Astrocyte (in vitro differentiated cells and primary cell): ENCODE data around the gene TSSK3. TPM values are rescaled to one million over a fixed set of nuclear protein-coding genes. Genes with fewer than 3 reads are reported as not detected.
A peak's percentile ranks its signal among the peaks of the same experiment; 100 is the strongest.
"Not testable (repeated sequence)": the region's sequence is repeated elsewhere in the genome, so short reads cannot be mapped to it uniquely, and the experiment has no call there.

Experiments
- DNase-seq: peaks from one replicate; pipeline ENCODE4 v3.0.0-alpha.2; 2010; ENCODE audit warnings: low read depth
- FAIRE-seq: peaks from 2 replicates; lab custom pipeline; 2011; peaks lifted over from hg19 to GRCh38; lab: Jason Lieb, UNC
- H2AFZ ChIP-seq: 2 replicates; pipeline ENCODE4 v1.6.0; 2012; ENCODE audit warnings: low read depth, low read length, inconsistent platforms
- H3K27ac ChIP-seq: 2 replicates; pipeline ENCODE4 v1.5.1; 2011; ENCODE audit warnings: low read depth, low read length, inconsistent platforms
- H3K27me3 ChIP-seq: 2 replicates; pipeline ENCODE4 v1.6.0; 2011; ENCODE audit warnings: low read length, inconsistent platforms; ENCODE audit not compliant: insufficient read depth
- H3K36me3 ChIP-seq: 2 replicates; pipeline ENCODE4 v1.5.1; 2011; ENCODE audit warnings: low read length, inconsistent platforms; ENCODE audit not compliant: insufficient read depth
- H3K4me1 ChIP-seq: 2 replicates; pipeline ENCODE4 v1.5.1; 2011; ENCODE audit warnings: low read length, inconsistent platforms; ENCODE audit not compliant: insufficient read depth
- H3K4me2 ChIP-seq: 2 replicates; pipeline ENCODE4 v1.6.0; 2012; ENCODE audit warnings: low read length, inconsistent platforms
- H3K4me3 ChIP-seq: 2 replicates; pipeline ENCODE4 v1.5.1; 2011; ENCODE audit warnings: low read depth, mild to moderate bottlenecking, low read length, inconsistent platforms; ENCODE audit not compliant: insufficient read depth
- H3K79me2 ChIP-seq: 2 replicates; pipeline ENCODE4 v1.6.0; 2012; ENCODE audit warnings: mild to moderate bottlenecking, low read length, inconsistent platforms; ENCODE audit not compliant: insufficient read depth
- H3K9ac ChIP-seq: 2 replicates; pipeline ENCODE4 v1.6.0; 2012; ENCODE audit warnings: mild to moderate bottlenecking, low read length, inconsistent platforms
- H3K9me3 ChIP-seq: 2 replicates; pipeline ENCODE4 v1.5.1; 2012; ENCODE audit warnings: low read depth, mild to moderate bottlenecking, low read length, inconsistent platforms; ENCODE audit not compliant: insufficient read depth
- H4K20me1 ChIP-seq: 2 replicates; pipeline ENCODE4 v1.6.0; 2012; ENCODE audit warnings: low read length, inconsistent platforms; ENCODE audit not compliant: insufficient read depth
- H3K27ac Mint-ChIP-seq: one replicate; pipeline ENCODE4 v1.8.0; 2021; ENCODE audit warnings: mild to moderate bottlenecking, mixed read lengths; ENCODE audit not compliant: unreplicated experiment
- H3K27me3 Mint-ChIP-seq: one replicate; pipeline ENCODE4 v1.8.0; 2021; ENCODE audit warnings: low read depth, mixed read lengths; ENCODE audit not compliant: unreplicated experiment
- H3K36me3 Mint-ChIP-seq: one replicate; pipeline ENCODE4 v1.8.0; 2021; ENCODE audit warnings: low read depth, mixed read lengths; ENCODE audit not compliant: unreplicated experiment
- H3K4me1 Mint-ChIP-seq: one replicate; pipeline ENCODE4 v1.8.0; 2021; ENCODE audit warnings: low read depth, mixed read lengths; ENCODE audit not compliant: unreplicated experiment
- H3K4me3 Mint-ChIP-seq: one replicate; pipeline ENCODE4 v1.8.0; 2021; ENCODE audit warnings: mild to moderate bottlenecking, moderate library complexity, mixed read lengths; ENCODE audit not compliant: unreplicated experiment
- H3K9me3 Mint-ChIP-seq: one replicate; pipeline ENCODE4 v1.8.0; 2021; ENCODE audit warnings: mild to moderate bottlenecking, mixed read lengths; ENCODE audit not compliant: unreplicated experiment
- CTCF ChIP-seq: IDR thresholded peaks from 2 replicates; pipeline ENCODE4 v1.5.1; 2011; ENCODE audit warnings: low read depth, mild to moderate bottlenecking, inconsistent platforms, low read length, moderate library complexity; ENCODE audit not compliant: insufficient read depth
- EZH2 ChIP-seq: IDR thresholded peaks from 2 replicates; pipeline ENCODE4 v1.6.1; 2012; ENCODE audit warnings: mild to moderate bottlenecking, low read length, inconsistent platforms; ENCODE audit not compliant: insufficient read depth
- total RNA-seq: library from RNA; stranded (reverse); gene quantifications from 2 replicates; pipeline ENCODE4 v1.2.1, GENCODE V29; 2021

TSSK3 gene
- total RNA-seq, 1 donor from 2014 or later, result 0.32 TPM

GRCh38 chr1:32353886-32354570, 8.3 kb upstream of the TSSK3 start:
- Mint-ChIP-seq H3K36me3 (peaks cover 8% of the 10 kb centered on the region), H3K4me3 (peak overlapping the region; percentile 58), H3K27me3 (no peaks in the 10 kb centered on the region), H3K4me1 (peaks cover 24% of the 10 kb centered on the region), H3K9me3 (no peaks in the 10 kb centered on the region), H3K27ac (peak overlapping the region; percentile 21)
- peak overlapping the region; percentile 17 for H3K9ac ChIP-seq
- no peaks in the 10 kb centered on the region for H3K9me3 ChIP-seq
- H2AFZ ChIP-seq, result no peak overlapping the region
- H3K36me3 ChIP-seq, result no peaks in the 10 kb centered on the region
- TF ChIP-seq EZH2 (no peak), CTCF (no peak)
- FAIRE-seq (no peak), DNase-seq (peak; percentile 46)
- peaks cover 30% of the 10 kb centered on the region for H3K4me1 ChIP-seq
- H3K27me3 ChIP-seq, result no peaks in the 10 kb centered on the region
- no peak overlapping the region for H3K27ac ChIP-seq
- H3K4me3 ChIP-seq, result no peak overlapping the region
- H4K20me1 ChIP-seq, result peaks cover 4% of the 10 kb centered on the region
- H3K79me2 ChIP-seq, result no peaks in the 10 kb centered on the region
- peak overlapping the region; percentile 34 for H3K4me2 ChIP-seq

GRCh38 chr1:32355778-32356177, 6.6 kb upstream of the TSSK3 start:
- H3K27ac Mint-ChIP-seq, DNase-seq, H3K4me3 Mint-ChIP-seq, H2AFZ ChIP-seq, H3K27me3 ChIP-seq, H4K20me1 ChIP-seq, H3K27me3 Mint-ChIP-seq, H3K9me3 Mint-ChIP-seq, H3K79me2 ChIP-seq, H3K36me3 Mint-ChIP-seq, H3K4me2 ChIP-seq, FAIRE-seq, H3K9me3 ChIP-seq, H3K36me3 ChIP-seq, H3K4me3 ChIP-seq, H3K9ac ChIP-seq, H3K27ac ChIP-seq: not testable (repeated sequence)
- H3K4me1 Mint-ChIP-seq, result peaks cover 18% of the 10 kb centered on the region
- peaks cover 24% of the 10 kb centered on the region for H3K4me1 ChIP-seq

- FAIRE-seq, result no peak
- H3K36me3 ChIP-seq, result no peaks in the 10 kb centered on the region
Measured at GRCh38 chr1:32356478-32356877, 5.9 kb upstream of the TSSK3 start.

More at GRCh38 chr1:32356478-32356877, 5.9 kb upstream of the TSSK3 start:
- Histone ChIP-seq H3K9me3 (no peaks in the 10 kb centered on the region), H3K4me3 (no peak overlapping the region), H4K20me1 (peaks cover 4% of the 10 kb centered on the region), H3K4me1 (peaks cover 24% of the 10 kb centered on the region), H3K4me2 (no peak overlapping the region), H3K9ac (no peak overlapping the region), H3K27ac (no peak overlapping the region), H2AFZ (no peak overlapping the region), H3K27me3 (no peaks in the 10 kb centered on the region), H3K79me2 (no peaks in the 10 kb centered on the region)
- no peak for TF ChIP-seq EZH2
- TF ChIP-seq CTCF, result no peak
- H3K36me3 Mint-ChIP-seq, result peaks cover 3% of the 10 kb centered on the region
- H3K4me3 Mint-ChIP-seq, result no peak overlapping the region
- H3K27me3 Mint-ChIP-seq, result no peaks in the 10 kb centered on the region
- H3K4me1 Mint-ChIP-seq, result peaks cover 18% of the 10 kb centered on the region
- H3K9me3 Mint-ChIP-seq, result no peaks in the 10 kb centered on the region
- H3K27ac Mint-ChIP-seq, result no peak overlapping the region
- DNase-seq, result no peak
